ENCODE data around the gene PCBP3. TPM values are rescaled to one million over a fixed set of nuclear protein-coding genes. Genes with fewer than 3 reads are reported as not detected.

The PCBP3 gene
- total RNA-seq, 1 donor from 2014 or later, result 2.5 TPM

- Mint-ChIP-seq H3K27ac (ENCODE audit: unreplicated experiment) (no peak overlapping the region), H3K36me3 (ENCODE audit: low read depth, unreplicated experiment) (no peaks in the 10 kb centered on the region), H3K9me3 (ENCODE audit: unreplicated experiment) (no peaks in the 10 kb centered on the region), H3K4me3 (ENCODE audit: unreplicated experiment) (no peak overlapping the region), H3K4me1 (ENCODE audit: unreplicated experiment) (no peaks in the 10 kb centered on the region), H3K27me3 (ENCODE audit: unreplicated experiment) (peaks cover 4% of the 10 kb centered on the region)
- TF ChIP-seq CTCF (IDR thresholded peaks at IDR 0.05; ENCODE audit: unreplicated experiment), result no peak
- DNase-seq (ENCODE audit: low spot score), result no peak
Measured at GRCh38 chr21:45764792-45765191, 121.3 kb downstream of the PCBP3 start.

- peaks cover 4% of the 10 kb centered on the region for H3K27me3 Mint-ChIP-seq (ENCODE audit: unreplicated experiment)
- H3K4me1 Mint-ChIP-seq (ENCODE audit: unreplicated experiment), result no peaks in the 10 kb centered on the region
- no peak overlapping the region for H3K27ac Mint-ChIP-seq (ENCODE audit: unreplicated experiment)
- H3K4me3 Mint-ChIP-seq (ENCODE audit: unreplicated experiment), result no peak overlapping the region
- H3K36me3 Mint-ChIP-seq (ENCODE audit: low read depth, unreplicated experiment), result no peaks in the 10 kb centered on the region
- DNase-seq (ENCODE audit: low spot score), result no peak
- no peaks in the 10 kb centered on the region for H3K9me3 Mint-ChIP-seq (ENCODE audit: unreplicated experiment)
- TF ChIP-seq CTCF (IDR thresholded peaks at IDR 0.05; ENCODE audit: unreplicated experiment), result no peak
Measured at GRCh38 chr21:45765375-45765774, 121.8 kb downstream of the PCBP3 start.

- H3K4me1 Mint-ChIP-seq (ENCODE audit: unreplicated experiment), result no peaks in the 10 kb centered on the region
- no peak for DNase-seq (ENCODE audit: low spot score)
- H3K36me3 Mint-ChIP-seq (ENCODE audit: low read depth, unreplicated experiment), result no peaks in the 10 kb centered on the region
- TF ChIP-seq CTCF (IDR thresholded peaks at IDR 0.05; ENCODE audit: unreplicated experiment), result no peak
- H3K9me3 Mint-ChIP-seq (ENCODE audit: unreplicated experiment), result no peaks in the 10 kb centered on the region
- no peak overlapping the region for H3K4me3 Mint-ChIP-seq (ENCODE audit: unreplicated experiment)
- peaks cover 4% of the 10 kb centered on the region for H3K27me3 Mint-ChIP-seq (ENCODE audit: unreplicated experiment)
- H3K27ac Mint-ChIP-seq (ENCODE audit: unreplicated experiment), result no peak overlapping the region
Measured at GRCh38 chr21:45766055-45766454, 122.5 kb downstream of the PCBP3 start.

GRCh38 chr21:45766501-45766900, 123.0 kb downstream of the PCBP3 start:
- no peaks in the 10 kb centered on the region for H3K9me3 Mint-ChIP-seq (ENCODE audit: unreplicated experiment)
- TF ChIP-seq CTCF (IDR thresholded peaks at IDR 0.05; ENCODE audit: unreplicated experiment), result no peak
- no peak for DNase-seq (ENCODE audit: low spot score)
- no peaks in the 10 kb centered on the region for H3K36me3 Mint-ChIP-seq (ENCODE audit: low read depth, unreplicated experiment)
- H3K27me3 Mint-ChIP-seq (ENCODE audit: unreplicated experiment), result peaks cover 4% of the 10 kb centered on the region
- no peaks in the 10 kb centered on the region for H3K4me1 Mint-ChIP-seq (ENCODE audit: unreplicated experiment)
- no peak overlapping the region for H3K4me3 Mint-ChIP-seq (ENCODE audit: unreplicated experiment)
- no peak overlapping the region for H3K27ac Mint-ChIP-seq (ENCODE audit: unreplicated experiment)

GRCh38 chr21:45767071-45768006, 123.8 kb downstream of the PCBP3 start:
- Mint-ChIP-seq H3K4me1 (ENCODE audit: unreplicated experiment) (no peaks in the 10 kb centered on the region), H3K27me3 (ENCODE audit: unreplicated experiment) (peaks cover 4% of the 10 kb centered on the region), H3K4me3 (ENCODE audit: unreplicated experiment) (no peak overlapping the region), H3K27ac (ENCODE audit: unreplicated experiment) (no peak overlapping the region), H3K9me3 (ENCODE audit: unreplicated experiment) (no peaks in the 10 kb centered on the region), H3K36me3 (ENCODE audit: low read depth, unreplicated experiment) (no peaks in the 10 kb centered on the region)
- no peak for DNase-seq (ENCODE audit: low spot score)
- no peak for TF ChIP-seq CTCF (IDR thresholded peaks at IDR 0.05; ENCODE audit: unreplicated experiment)
